ENCODE data around the gene CPT1A.

DNA sequence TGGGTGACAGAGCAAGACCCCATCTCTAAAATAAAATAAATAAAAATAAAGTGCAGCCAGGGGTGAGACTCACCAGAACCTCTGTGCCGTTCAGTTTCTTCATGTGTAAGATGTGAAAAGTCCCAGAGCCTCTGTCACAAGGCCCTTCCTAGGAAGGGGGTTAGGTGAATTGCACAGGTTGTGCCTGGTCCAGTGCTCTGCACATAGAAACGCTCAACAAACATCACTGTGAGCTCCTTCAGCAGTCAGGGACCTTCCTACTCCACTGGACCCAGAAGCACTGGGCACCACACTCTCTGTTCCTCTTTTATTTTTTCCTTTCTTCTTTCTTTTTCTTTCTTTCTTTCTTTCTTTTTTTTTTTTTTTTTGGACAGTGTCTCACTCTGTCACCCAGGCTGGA lies 39.6 kb upstream of the CPT1A start:
- TF ChIP-seq, protein P1, sequence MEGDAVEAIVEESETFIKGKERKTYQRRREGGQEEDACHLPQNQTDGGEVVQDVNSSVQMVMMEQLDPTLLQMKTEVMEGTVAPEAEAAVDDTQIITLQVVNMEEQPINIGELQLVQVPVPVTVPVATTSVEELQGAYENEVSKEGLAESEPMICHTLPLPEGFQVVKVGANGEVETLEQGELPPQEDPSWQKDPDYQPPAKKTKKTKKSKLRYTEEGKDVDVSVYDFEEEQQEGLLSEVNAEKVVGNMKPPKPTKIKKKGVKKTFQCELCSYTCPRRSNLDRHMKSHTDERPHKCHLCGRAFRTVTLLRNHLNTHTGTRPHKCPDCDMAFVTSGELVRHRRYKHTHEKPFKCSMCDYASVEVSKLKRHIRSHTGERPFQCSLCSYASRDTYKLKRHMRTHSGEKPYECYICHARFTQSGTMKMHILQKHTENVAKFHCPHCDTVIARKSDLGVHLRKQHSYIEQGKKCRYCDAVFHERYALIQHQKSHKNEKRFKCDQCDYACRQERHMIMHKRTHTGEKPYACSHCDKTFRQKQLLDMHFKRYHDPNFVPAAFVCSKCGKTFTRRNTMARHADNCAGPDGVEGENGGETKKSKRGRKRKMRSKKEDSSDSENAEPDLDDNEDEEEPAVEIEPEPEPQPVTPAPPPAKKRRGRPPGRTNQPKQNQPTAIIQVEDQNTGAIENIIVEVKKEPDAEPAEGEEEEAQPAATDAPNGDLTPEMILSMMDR (IDR thresholded peaks at IDR 0.05 in 4 of 5, conservative IDR thresholded peaks at IDR 0.05 in 1 of 5) = no peak
- TF ChIP-seq POLR2A (IDR thresholded peaks at IDR 0.05) = no peak
